Fibroblast of pulmonary artery (primary cell): ENCODE data around the gene PMEL.
"Not testable (repeated sequence)": the region's sequence is repeated elsewhere in the genome, so short reads cannot be mapped to it uniquely, and the experiment has no call there.

Source experiments
- DNase-seq: peaks from one replicate; pipeline ENCODE4 v3.0.0-alpha.2; 2010; ENCODE audit warnings: low read depth
- H3K4me3 ChIP-seq: replicated peaks from 2 replicates; pipeline ENCODE4 v1.5.1; 2011; ENCODE audit warnings: low read depth, mild to moderate bottlenecking, control low read depth, low read length, moderate library complexity
- CTCF ChIP-seq: IDR thresholded peaks from 2 replicates; pipeline ENCODE4 v1.5.1; 2011; ENCODE audit warnings: mild to moderate bottlenecking, control low read depth, low read length, inconsistent platforms; ENCODE audit errors: missing control alignments

Gene PMEL

DNA sequence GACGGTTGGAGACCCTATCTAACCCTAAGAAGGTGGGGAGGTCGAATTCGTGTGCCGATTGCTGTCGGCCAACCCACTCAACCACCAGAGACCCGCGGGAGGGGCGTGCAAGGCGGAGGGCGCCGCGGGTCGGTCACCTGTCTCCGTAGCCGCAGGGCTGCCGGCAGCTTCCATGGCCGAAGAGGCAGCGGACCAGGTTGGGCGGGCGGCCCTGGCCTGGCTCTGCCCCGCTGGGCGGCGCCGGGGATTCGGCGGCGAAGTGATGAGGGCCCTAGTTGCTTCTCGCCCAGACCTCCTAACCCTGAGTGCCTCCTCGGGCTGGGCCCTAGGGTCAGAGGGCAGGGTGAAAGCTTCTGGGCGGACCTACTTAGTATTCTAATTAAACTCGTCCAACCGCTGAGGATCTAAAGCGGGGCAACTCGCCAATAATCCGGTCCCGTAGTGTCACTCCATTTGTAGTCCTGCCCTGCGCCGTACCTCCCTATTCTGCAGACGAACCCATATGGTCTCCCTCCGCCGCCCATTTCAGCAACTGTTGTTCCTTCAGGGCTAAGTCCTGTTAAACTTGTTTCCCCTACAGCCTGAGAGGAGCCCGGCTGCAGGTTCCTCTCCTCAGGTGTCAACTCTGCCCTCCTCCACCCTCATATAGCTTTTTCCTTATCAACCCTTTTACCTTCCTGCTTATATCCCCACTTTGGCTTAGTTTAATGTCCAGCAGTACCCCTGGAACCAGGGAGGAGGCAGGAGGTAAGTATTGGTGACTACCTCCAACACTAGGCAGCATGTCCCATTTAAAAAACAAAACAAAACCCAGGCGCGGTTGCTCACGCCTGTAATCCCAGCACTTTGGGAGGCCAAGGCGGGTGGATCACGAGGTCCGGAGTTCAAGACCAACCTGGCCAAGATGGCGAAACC lies 38.0 kb downstream of the PMEL start, which contains the start of gene PYM1:
PYM1 (minus strand) TSS at position 307 of the 915 bp plus-strand sequence; CDS start at position 174, 133 bp downstream.
- peak within 1 kb of the TSS; percentile 99 for H3K4me3 ChIP-seq
- peak; percentile 74 for DNase-seq
- TF ChIP-seq CTCF, result no peak

DNA sequence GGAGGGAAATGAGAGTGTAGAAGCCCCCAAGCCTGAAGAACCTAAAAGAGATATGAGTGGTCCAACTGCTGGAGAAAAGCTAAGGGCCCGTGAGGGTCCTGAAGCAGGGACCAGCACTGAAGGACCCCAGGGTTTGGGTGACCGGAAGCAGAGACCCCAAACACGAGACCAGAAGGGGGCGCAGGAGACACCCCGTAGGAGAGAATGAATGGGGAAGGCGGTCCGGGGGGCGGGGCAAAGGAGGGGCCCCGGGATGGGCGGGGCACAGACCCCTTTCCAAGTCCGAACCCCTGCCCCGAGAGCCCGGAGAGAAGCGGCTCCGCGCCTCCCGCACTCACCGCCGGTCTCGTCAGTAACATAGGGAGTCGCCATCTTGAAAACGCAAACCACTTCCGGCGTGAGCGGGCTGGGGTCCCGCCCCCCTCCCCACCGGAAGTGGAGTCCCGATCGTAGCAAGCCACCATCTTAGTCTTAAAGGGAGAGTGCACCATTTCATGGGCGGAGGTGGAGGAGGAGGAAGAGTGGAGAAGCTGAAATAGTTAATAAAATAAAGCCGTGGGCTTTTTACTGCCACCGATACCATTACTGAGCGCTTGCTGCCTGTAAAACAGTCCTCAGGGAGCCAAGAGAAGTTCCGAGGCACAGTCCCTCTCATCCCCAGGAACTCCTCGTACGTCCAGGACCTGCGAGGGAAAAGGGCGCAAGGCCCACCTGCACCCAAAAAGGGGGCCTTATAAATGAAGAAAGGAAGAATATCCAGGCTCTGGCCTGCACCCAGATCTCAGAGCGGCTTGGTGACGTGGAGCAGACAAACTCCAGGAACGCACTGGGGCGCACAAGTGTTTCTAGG lies 38.9 kb downstream of the PMEL start:
- peak; percentile 64 for TF ChIP-seq CTCF

DNA sequence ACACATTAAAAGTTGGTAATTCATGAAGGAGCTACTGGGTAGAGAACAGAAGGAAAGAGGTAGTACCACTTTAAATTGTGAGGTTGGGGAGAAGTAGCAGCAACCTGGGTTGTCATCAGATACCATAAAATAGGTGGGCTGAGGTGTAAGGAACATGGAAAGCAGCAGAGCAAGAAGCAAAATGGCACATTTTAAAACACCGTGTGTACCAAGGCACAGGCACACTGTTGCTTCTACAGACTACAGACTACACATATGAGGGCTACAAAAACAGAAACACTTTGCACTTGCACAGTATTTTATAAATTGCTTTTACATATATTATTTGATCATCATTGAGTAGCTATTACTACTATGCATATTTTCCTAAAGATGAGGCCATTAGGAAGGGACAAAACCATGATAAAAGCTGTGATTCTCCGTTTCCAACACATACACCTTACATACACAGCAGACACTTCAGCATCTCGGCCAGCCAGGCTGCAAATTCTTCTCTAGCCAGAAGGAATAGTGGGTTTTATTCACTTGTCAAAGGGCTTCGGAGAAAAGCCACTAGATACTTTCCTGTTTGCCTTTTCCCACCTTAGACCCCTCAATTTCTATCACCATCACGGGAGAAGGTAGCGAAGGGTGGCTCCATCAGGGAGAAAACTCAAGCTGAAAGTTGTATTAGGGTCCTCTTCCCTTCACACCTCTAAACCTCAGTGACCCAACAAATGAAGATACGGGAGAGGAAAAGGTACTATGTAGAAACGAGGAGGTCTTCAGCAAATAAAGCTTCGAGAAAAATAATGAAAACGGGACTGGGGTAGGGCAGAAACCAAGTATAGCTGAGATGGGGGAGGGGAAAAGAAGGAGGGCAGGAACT lies 39.7 kb downstream of the PMEL start:
- no peak for TF ChIP-seq CTCF
- no peak for DNase-seq

More for the DNA sequence above, 38.9 kb downstream of the PMEL start:
- peak overlapping the region; percentile 99 for H3K4me3 ChIP-seq
- DNase-seq, result peak; percentile 92

DNA sequence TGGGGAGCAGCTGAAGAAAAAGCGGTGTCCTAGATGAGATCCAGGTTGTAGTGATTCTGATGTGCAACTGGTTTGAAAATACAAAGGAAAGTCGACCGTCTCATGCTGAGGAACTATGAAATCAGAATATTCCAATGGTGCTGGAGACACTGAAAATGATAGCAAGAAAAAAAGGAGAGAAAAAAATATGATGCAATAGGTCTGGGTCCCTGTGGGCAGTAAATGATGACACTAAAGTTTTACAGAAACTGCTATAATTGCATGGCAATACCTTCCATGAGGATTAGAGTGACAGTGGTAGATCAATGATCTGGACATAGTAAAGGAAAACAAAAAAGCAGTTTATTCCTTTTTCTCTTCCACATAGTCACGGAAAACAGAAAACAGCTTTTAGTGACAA lies 40.5 kb downstream of the PMEL start:
- no peak overlapping the region for H3K4me3 ChIP-seq
- no peak for DNase-seq

More for the DNA sequence above, 39.7 kb downstream of the PMEL start:
- H3K4me3 ChIP-seq, result peak overlapping the region; percentile 99

DNA sequence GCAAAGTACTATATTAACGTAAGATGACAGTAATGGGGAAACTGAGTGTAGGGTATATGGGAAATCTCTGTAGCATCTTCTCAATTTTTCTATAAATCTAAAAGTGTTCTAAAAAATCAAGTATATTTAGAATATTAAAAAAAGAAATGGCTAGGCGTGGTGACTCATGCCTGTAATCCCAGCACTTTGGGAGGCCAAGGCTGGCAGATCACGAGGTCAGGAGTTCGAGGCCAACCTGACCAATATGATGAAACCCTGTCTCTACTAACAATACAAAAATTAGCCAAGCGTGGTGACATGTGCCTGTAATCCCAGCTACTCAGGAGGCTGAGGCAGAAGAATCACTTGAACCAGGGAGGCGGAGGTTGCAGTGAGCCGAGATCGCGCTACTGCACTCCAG lies 42.2 kb downstream of the PMEL start:
- DNase-seq, H3K4me3 ChIP-seq: not testable (repeated sequence)

More for the DNA sequence above, 40.5 kb downstream of the PMEL start:
- TF ChIP-seq CTCF, result no peak

- TF ChIP-seq CTCF, result no peak
- no peak for DNase-seq
- H3K4me3 ChIP-seq, result no peak overlapping the region
Observed at GRCh38 chr12:55922126-55922525, 43.7 kb downstream of the PMEL start.

GRCh38 chr12:55919032-55919431 lies 46.8 kb downstream of the PMEL start:
- peak; percentile 46 for DNase-seq

More at GRCh38 chr12:55919032-55919431, 46.8 kb downstream of the PMEL start:
- H3K4me3 ChIP-seq, result not testable (repeated sequence)
